ENCODE results near the gene GARNL3. TPM values are rescaled to one million over a fixed set of nuclear protein-coding genes. Genes with fewer than 3 reads are reported as not detected.
A peak's percentile ranks its signal among the peaks of the same experiment; 100 is the strongest.

GARNL3 gene
- total and polyA plus RNA-seq, 2 of the 13 experiments (the other 11 are each of a cell fraction or from before 2014, with no cell fraction given), result 3.9 to 11.0 TPM

GRCh38 chr9:127395497-127396252 is 131.1 kb downstream of the GARNL3 start (continued):
- TF ChIP-seq, protein P1, sequence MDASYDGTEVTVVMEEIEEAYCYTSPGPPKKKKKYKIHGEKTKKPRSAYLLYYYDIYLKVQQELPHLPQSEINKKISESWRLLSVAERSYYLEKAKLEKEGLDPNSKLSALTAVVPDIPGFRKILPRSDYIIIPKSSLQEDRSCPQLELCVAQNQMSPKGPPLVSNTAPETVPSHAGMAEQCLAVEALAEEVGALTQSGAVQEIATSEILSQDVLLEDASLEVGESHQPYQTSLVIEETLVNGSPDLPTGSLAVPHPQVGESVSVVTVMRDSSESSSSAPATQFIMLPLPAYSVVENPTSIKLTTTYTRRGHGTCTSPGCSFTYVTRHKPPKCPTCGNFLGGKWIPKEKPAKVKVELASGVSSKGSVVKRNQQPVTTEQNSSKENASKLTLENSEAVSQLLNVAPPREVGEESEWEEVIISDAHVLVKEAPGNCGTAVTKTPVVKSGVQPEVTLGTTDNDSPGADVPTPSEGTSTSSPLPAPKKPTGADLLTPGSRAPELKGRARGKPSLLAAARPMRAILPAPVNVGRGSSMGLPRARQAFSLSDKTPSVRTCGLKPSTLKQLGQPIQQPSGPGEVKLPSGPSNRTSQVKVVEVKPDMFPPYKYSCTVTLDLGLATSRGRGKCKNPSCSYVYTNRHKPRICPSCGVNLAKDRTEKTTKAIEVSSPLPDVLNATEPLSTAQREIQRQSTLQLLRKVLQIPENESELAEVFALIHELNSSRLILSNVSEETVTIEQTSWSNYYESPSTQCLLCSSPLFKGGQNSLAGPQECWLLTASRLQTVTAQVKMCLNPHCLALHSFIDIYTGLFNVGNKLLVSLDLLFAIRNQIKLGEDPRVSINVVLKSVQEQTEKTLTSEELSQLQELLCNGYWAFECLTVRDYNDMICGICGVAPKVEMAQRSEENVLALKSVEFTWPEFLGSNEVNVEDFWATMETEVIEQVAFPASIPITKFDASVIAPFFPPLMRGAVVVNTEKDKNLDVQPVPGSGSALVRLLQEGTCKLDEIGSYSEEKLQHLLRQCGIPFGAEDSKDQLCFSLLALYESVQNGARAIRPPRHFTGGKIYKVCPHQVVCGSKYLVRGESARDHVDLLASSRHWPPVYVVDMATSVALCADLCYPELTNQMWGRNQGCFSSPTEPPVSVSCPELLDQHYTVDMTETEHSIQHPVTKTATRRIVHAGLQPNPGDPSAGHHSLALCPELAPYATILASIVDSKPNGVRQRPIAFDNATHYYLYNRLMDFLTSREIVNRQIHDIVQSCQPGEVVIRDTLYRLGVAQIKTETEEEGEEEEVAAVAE (CRISPR knock-in tag; IDR thresholded peaks at IDR 0.05; ENCODE audit: borderline replicate concordance), result no peak; the same call in 1 of the 2 replicates
- TF ChIP-seq, protein P2, sequence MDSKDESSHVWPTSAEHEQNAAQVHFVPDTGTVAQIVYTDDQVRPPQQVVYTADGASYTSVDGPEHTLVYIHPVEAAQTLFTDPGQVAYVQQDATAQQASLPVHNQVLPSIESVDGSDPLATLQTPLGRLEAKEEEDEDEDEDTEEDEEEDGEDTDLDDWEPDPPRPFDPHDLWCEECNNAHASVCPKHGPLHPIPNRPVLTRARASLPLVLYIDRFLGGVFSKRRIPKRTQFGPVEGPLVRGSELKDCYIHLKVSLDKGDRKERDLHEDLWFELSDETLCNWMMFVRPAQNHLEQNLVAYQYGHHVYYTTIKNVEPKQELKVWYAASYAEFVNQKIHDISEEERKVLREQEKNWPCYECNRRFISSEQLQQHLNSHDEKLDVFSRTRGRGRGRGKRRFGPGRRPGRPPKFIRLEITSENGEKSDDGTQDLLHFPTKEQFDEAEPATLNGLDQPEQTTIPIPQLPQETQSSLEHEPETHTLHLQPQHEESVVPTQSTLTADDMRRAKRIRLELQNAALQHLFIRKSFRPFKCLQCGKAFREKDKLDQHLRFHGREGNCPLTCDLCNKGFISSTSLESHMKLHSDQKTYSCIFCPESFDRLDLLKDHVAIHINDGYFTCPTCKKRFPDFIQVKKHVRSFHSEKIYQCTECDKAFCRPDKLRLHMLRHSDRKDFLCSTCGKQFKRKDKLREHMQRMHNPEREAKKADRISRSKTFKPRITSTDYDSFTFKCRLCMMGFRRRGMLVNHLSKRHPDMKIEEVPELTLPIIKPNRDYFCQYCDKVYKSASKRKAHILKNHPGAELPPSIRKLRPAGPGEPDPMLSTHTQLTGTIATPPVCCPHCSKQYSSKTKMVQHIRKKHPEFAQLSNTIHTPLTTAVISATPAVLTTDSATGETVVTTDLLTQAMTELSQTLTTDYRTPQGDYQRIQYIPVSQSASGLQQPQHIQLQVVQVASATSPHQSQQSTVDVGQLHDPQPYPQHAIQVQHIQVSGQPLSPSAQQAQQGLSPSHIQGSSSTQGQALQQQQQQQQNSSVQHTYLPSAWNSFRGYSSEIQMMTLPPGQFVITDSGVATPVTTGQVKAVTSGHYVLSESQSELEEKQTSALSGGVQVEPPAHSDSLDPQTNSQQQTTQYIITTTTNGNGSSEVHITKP (CRISPR knock-in tag; IDR thresholded peaks at IDR 0.05; ENCODE audit: low read depth), result 0 out of 2 replicates have a peak, but pooled peaks have one; percentile 30
- TF ChIP-seq ZBTB10 (CRISPR knock-in tag; IDR thresholded peaks at IDR 0.05; ENCODE audit: borderline replicate concordance), result no peak
- peak; percentile 84; the same call in 1 of the 2 replicates for TF ChIP-seq HMG20A (CRISPR knock-in tag; IDR thresholded peaks at IDR 0.05; ENCODE audit: borderline replicate concordance)
- TF ChIP-seq ZFAT (CRISPR knock-in tag; conservative IDR thresholded peaks at IDR 0.05), result no peak
- 0 out of 2 replicates have a peak, but pooled peaks have one; percentile 35 for TF ChIP-seq TBX2 (CRISPR knock-in tag; IDR thresholded peaks at IDR 0.05; ENCODE audit: borderline replicate concordance)
- 0 out of 2 replicates have a peak, but pooled peaks have one; percentile 9 for TF ChIP-seq ZBTB21 (CRISPR knock-in tag; IDR thresholded peaks at IDR 0.05)
- TF ChIP-seq, protein P3, sequence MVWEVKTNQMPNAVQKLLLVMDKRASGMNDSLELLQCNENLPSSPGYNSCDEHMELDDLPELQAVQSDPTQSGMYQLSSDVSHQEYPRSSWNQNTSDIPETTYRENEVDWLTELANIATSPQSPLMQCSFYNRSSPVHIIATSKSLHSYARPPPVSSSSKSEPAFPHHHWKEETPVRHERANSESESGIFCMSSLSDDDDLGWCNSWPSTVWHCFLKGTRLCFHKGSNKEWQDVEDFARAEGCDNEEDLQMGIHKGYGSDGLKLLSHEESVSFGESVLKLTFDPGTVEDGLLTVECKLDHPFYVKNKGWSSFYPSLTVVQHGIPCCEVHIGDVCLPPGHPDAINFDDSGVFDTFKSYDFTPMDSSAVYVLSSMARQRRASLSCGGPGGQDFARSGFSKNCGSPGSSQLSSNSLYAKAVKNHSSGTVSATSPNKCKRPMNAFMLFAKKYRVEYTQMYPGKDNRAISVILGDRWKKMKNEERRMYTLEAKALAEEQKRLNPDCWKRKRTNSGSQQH (CRISPR knock-in tag; IDR thresholded peaks at IDR 0.05; ENCODE audit: low read depth), result peak; percentile 26; the same call in 1 of the 2 replicates
- TF ChIP-seq MAFF (IDR thresholded peaks at IDR 0.05; ENCODE audit: low read depth, low read length), result peak; percentile 26; the same call in 1 of the 2 replicates
- no peak for TF ChIP-seq MZF1 (CRISPR knock-in tag; IDR thresholded peaks at IDR 0.05; ENCODE audit: borderline replicate concordance)
- TF ChIP-seq SMC3 (IDR thresholded peaks at IDR 0.05; ENCODE audit: low read length), result peak; percentile 30; the same call in 1 of the 2 replicates
- TF ChIP-seq ZNF773 (CRISPR knock-in tag; IDR thresholded peaks at IDR 0.05; ENCODE audit: borderline replicate concordance), result no peak
- TF ChIP-seq ZNF331 (CRISPR knock-in tag; IDR thresholded peaks at IDR 0.05), result 0 out of 2 replicates have a peak, but pooled peaks have one; percentile 56
- 0 out of 2 replicates have a peak, but pooled peaks have one; percentile 11 for TF ChIP-seq KLF9 (CRISPR knock-in tag; IDR thresholded peaks at IDR 0.05; ENCODE audit: low read depth)
